HepG2 (cell line): ENCODE results near the gene ZBP1. TPM values are rescaled to one million over a fixed set of nuclear protein-coding genes. Genes with fewer than 3 reads are reported as not detected.

Experiments
- BATF2 ChIP-seq: sonication (generic); formaldehyde crosslinking; IDR thresholded peaks from 2 replicates; pipeline ENCODE4 v1.8.0; 2022; ENCODE audit warnings: mild to moderate bottlenecking, missing genetic modification reagents, moderate library complexity
- DNMT1 ChIP-seq: sonication (generic); formaldehyde crosslinking; IDR thresholded peaks from 2 replicates; pipeline ENCODE4 v1.5.1; 2020; ENCODE audit warnings: mild to moderate bottlenecking, missing genetic modification reagents
- FOXO4 ChIP-seq: sonication (generic); formaldehyde crosslinking; conservative IDR thresholded peaks from 2 replicates; pipeline ENCODE4 v1.8.1; 2023; ENCODE audit warnings: missing genetic modification reagents
- HNRNPL ChIP-seq: fragments of 200-400 bp; formaldehyde crosslinking; IDR thresholded peaks from 2 replicates; pipeline ENCODE4 v1.6.1; 2017; ENCODE audit warnings: mild to moderate bottlenecking, low read depth, low read length
- KLF13 ChIP-seq: sonication (generic); formaldehyde crosslinking; IDR thresholded peaks from 2 replicates; pipeline ENCODE4 v1.4.0; 2020; ENCODE audit warnings: mild to moderate bottlenecking, missing genetic modification reagents
- MIER2 ChIP-seq: IDR thresholded peaks from 2 replicates; pipeline ENCODE4 v1.6.1; 2016; ENCODE audit warnings: missing biosample characterization, missing genetic modification reagents
- PREB ChIP-seq: sonication (generic); formaldehyde crosslinking; IDR thresholded peaks from 2 replicates; pipeline ENCODE4 v1.4.0; 2020; ENCODE audit warnings: missing genetic modification reagents
- REPIN1 ChIP-seq: sonication (generic); formaldehyde crosslinking; IDR thresholded peaks from 2 replicates; pipeline ENCODE4 v1.8.0; 2022; ENCODE audit warnings: missing genetic modification reagents, low read depth, mild to moderate bottlenecking, borderline replicate concordance
- SMAD1 ChIP-seq: sonication (generic); formaldehyde crosslinking; IDR thresholded peaks from 2 replicates; pipeline ENCODE4 v1.4.0; 2020; ENCODE audit warnings: missing genetic modification reagents, low read depth, mild to moderate bottlenecking, borderline replicate concordance
- SNAPC4 ChIP-seq: sonication (generic); formaldehyde crosslinking; IDR thresholded peaks from 2 replicates; pipeline ENCODE4 v1.4.0; 2020; ENCODE audit warnings: mild to moderate bottlenecking, missing genetic modification reagents
- TRIM24 ChIP-seq: sonication (generic); formaldehyde crosslinking; IDR thresholded peaks from 2 replicates; pipeline ENCODE4 v1.8.0; 2022; ENCODE audit warnings: mild to moderate bottlenecking, missing genetic modification reagents
- USF2 ChIP-seq, 2 experiments: sonication (generic) in 1 of 2; formaldehyde crosslinking in 1 of 2; IDR thresholded peaks; 2 replicates each; pipeline versions ENCODE4 v1.5.1 to v1.6.1; 2011 to 2020; ENCODE audit warnings: borderline replicate concordance in 1 of 2, low read depth in 1 of 2, low read length in 1 of 2, mild to moderate bottlenecking in 1 of 2, missing genetic modification reagents in 1 of 2, moderate library complexity in 1 of 2
- ZBTB7A ChIP-seq: sonication (generic); formaldehyde crosslinking; IDR thresholded peaks from 2 replicates; pipeline ENCODE4 v1.8.0; 2022; ENCODE audit warnings: mild to moderate bottlenecking, missing genetic modification reagents
- ZFP36L1 ChIP-seq: sonication (generic); formaldehyde crosslinking; IDR thresholded peaks from 2 replicates; pipeline ENCODE4 v1.8.0; 2022; ENCODE audit warnings: mild to moderate bottlenecking, missing genetic modification reagents, moderate library complexity
- ZNF354B ChIP-seq: sonication (generic); formaldehyde crosslinking; IDR thresholded peaks from 2 replicates; pipeline ENCODE4 v1.8.0; 2022; ENCODE audit warnings: mild to moderate bottlenecking, missing genetic modification reagents
- ZNF431 ChIP-seq: sonication (generic); formaldehyde crosslinking; IDR thresholded peaks from 2 replicates; pipeline ENCODE4 v1.9.0; 2022; ENCODE audit warnings: missing genetic modification reagents, low read depth, mild to moderate bottlenecking, borderline replicate concordance
- ZNF468 ChIP-seq: sonication (generic); formaldehyde crosslinking; IDR thresholded peaks from 2 replicates; pipeline ENCODE4 v1.8.0; 2022; ENCODE audit warnings: mild to moderate bottlenecking, moderate library complexity, missing genetic modification reagents
- ZNF547 ChIP-seq: sonication (generic); formaldehyde crosslinking; IDR thresholded peaks from 2 replicates; pipeline ENCODE4 v1.5.1; 2020; ENCODE audit warnings: mild to moderate bottlenecking, missing genetic modification reagents
- polyA plus RNA-seq, 8 experiments: library from polyadenylated mRNA; depleted of rRNA in 3 of 8; stranded (reverse) in 7 of 8; unstranded in 1 of 8; fragments of >200 nt; fragmentation: Illumina TruSeq in 4 of 8; extraction: Trizol in 4 of 8; gene quantifications; 2 replicates each; pipeline versions ENCODE4 v1.2.1 to v1.2.3, GENCODE V29; 2011 to 2016; ENCODE audit warnings: low read depth in 4 of 8, missing spikeins in 1 of 8, mixed read lengths in 1 of 8; ENCODE audit not compliant: insufficient read depth in 1 of 8
- total RNA-seq, 5 experiments: library from RNA; depleted of rRNA; stranded (reverse); fragments of >200 nt; fragmentation: Illumina TruSeq; extraction: Trizol; gene quantifications; 2 replicates each; pipeline ENCODE4 v1.2.3, GENCODE V29; 2016; ENCODE audit warnings: low read depth in 1 of 5

ZBP1 gene
- total and polyA plus RNA-seq, 2 of the 13 experiments (the other 11 are each of a cell fraction or from before 2014, with no cell fraction given): not detected

- TF ChIP-seq FOXO4 (CRISPR knock-in tag): no peak
- TF ChIP-seq REPIN1 (CRISPR knock-in tag): 0 out of 2 replicates have a peak, but pooled peaks have one; percentile 31
- TF ChIP-seq ZNF431 (CRISPR knock-in tag): no peak
- TF ChIP-seq ZNF547 (CRISPR knock-in tag): 0 out of 2 replicates have a peak, but pooled peaks have one; percentile 59
- no peak for TF ChIP-seq ZNF354B
- TF ChIP-seq TRIM24 (CRISPR knock-in tag): no peak
- TF ChIP-seq ZFP36L1 (CRISPR knock-in tag): no peak
- TF ChIP-seq MIER2 (CRISPR knock-in tag): no peak
- no peak for TF ChIP-seq ZNF468 (CRISPR knock-in tag)
- TF ChIP-seq ZBTB7A (CRISPR knock-in tag): peak; percentile 91; the same call in 1 of the 2 replicates
- no peak for TF ChIP-seq DNMT1 (CRISPR knock-in tag)
- TF ChIP-seq KLF13 (CRISPR knock-in tag): no peak
- TF ChIP-seq SMAD1 (CRISPR knock-in tag): no peak
- peak; percentile 94 for TF ChIP-seq HNRNPL
- TF ChIP-seq SNAPC4 (CRISPR knock-in tag): 0 out of 2 replicates have a peak, but pooled peaks have one; percentile 34
- no peak for TF ChIP-seq PREB (CRISPR knock-in tag)
- TF ChIP-seq USF2 (IDR thresholded peaks at IDR 0.05; ENCODE audit: low read depth, low read length): no peak
- no peak for TF ChIP-seq USF2 (CRISPR knock-in tag; IDR thresholded peaks at IDR 0.05; ENCODE audit: borderline replicate concordance)
- TF ChIP-seq BATF2 (CRISPR knock-in tag): no peak
Measured at GRCh38 chr20:57592263-57593092, 27.7 kb downstream of the ZBP1 start (continued).
